Ovary (tissue), 9 donors: ENCODE measurements around the gene CLDN7. TPM values are rescaled to one million over a fixed set of nuclear protein-coding genes. Genes with fewer than 3 reads are reported as not detected.

Source experiments
- DNase-seq, 5 donors: peaks; one replicate each; pipeline ENCODE4 v3.0.0-alpha.2; 2019 to 2020
- H3K27ac ChIP-seq, 2 donors: fragments of 200-600 bp; one replicate each; pipeline versions ENCODE4 v1.5.1 to v1.8.0; 2019 to 2022
- H3K27me3 ChIP-seq: fragments of 200-600 bp; one replicate; pipeline ENCODE4 v1.8.0; 2022
- H3K36me3 ChIP-seq: fragments of 200-600 bp; sonication (generic); one replicate; pipeline ENCODE4 v1.5.1; 2019
- H3K4me1 ChIP-seq: one replicate; pipeline ENCODE4 v1.8.1; 2013; ENCODE audit warnings: mild to moderate bottlenecking, moderate library complexity; ENCODE audit not compliant: insufficient read depth
- H3K4me3 ChIP-seq: fragments of 200-600 bp; sonication (generic); one replicate; pipeline ENCODE4 v1.5.1; 2017
- H3K9me3 ChIP-seq, 2 donors: fragments of 200-600 bp in 1 of 2; sonication (generic) in 1 of 2; one replicate each; pipeline versions ENCODE4 v1.5.1 to v1.8.1; 2013 to 2019; ENCODE audit warnings: mild to moderate bottlenecking in 1 of 2, moderate library complexity in 1 of 2
- CTCF ChIP-seq, 3 donors: fragments of 450-650 bp in 2 of 3; fragments of 200-600 bp in 1 of 3; IDR thresholded peaks; one replicate each; pipeline versions ENCODE4 v1.5.1 to v1.8.0; 2016 to 2022; ENCODE audit warnings: antibody characterized with exemption in 3 of 3, mild to moderate bottlenecking in 1 of 3
- EP300 ChIP-seq: sonication (generic); formaldehyde crosslinking; IDR thresholded peaks from one replicate; pipeline ENCODE4 v1.6.1; 2017; ENCODE audit warnings: antibody characterized with exemption
- POLR2A ChIP-seq: fragments of 450-650 bp; IDR thresholded peaks from one replicate; pipeline ENCODE4 v1.6.1; 2017; ENCODE audit warnings: antibody characterized with exemption, mild to moderate bottlenecking, moderate library complexity
- WGBS, 3 donors: extraction: QIAGEN DNeasy Blood & Tissue Kit in 1 of 3; methylation state at CpG; one replicate each; pipeline versions ENCODE4 v1.1.5 to v1.1.7; 2013 to 2017; 5-methylcytosine and 5-hydroxymethylcytosine counted together
- intact Hi-C, 4 donors: fragments of 100-400 bp; cut with DNase I; formaldehyde crosslinking; loops; one replicate each; pipeline versions ENCODE4 v1.11.0 to v1.15.1; 2022 to 2023
- polyA plus RNA-seq, 2 donors: library from polyadenylated mRNA; stranded (reverse); fragments of 200-250 nt in 1 of 2; fragments of 350-450 nt in 1 of 2; fragmentation: Illumina TruSeq in 1 of 2; extraction: RNeasy Lipid Tissue Mini Kit (QIAGEN cat#74804) in 1 of 2; gene quantifications; one replicate each; pipeline ENCODE4 v1.2.3, GENCODE V29; 2013 to 2014
- total RNA-seq, 7 donors: library from RNA; depleted of rRNA in 2 of 7; stranded (reverse); fragments of >200 nt in 2 of 7; fragmentation: NEBNext Ultra II Directional in 3 of 7; extraction: Animal tissue kit (Norgen Biotek cat#: 25700) in 3 of 7; gene quantifications; one replicate each; pipeline versions ENCODE4 v1.1.0 to v1.2.4, GENCODE V29; 2016 to 2023
- donor health status: DM: no; HTN: no; CAD: no; lungs with moderate emphysema.
- donor health status: DM: no; HTN: no; CAD: no.
- donor health status: Bipolar disorder and iron deficiency.
- donor health status: DM: yes; HTN: yes; CAD: no.
- donor health status: DM: no; HTN: no; CAD: no.
- donor health status: DM: yes; HTN: yes; CAD: no.

CLDN7 gene
- total and polyA plus RNA-seq, 9 donors, result 0.27 to 102 (median 4.7) TPM; not detected in 1

DNA sequence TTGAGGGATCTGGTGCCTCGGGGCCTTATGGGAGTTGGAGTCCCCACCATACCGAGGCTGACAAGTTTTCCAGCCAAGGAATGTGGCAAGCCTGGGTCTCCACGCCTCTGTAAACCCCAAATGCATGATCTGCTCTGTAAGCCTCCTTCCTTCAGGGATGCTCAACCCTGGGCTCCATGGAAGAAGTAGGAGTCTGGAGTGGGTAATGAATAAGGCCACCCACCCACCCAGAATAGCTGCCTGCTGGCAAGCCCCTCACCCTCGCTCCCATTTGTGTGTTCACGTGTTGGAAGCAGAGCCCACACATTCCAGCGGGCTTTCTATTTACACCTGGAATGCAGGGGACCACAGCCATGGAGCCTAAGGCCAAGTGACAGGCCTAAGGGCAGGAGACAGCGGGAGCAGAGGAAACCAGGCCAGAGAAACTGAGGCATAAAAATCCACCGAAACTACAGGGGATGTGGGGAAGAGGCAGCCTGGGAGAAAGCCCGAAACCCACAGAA lies 47.1 kb downstream of the CLDN7 start:
- Histone ChIP-seq H3K36me3 (no peaks in the 10 kb centered on the region), H3K27ac (peak overlapping the region in 1 of 2 donors; percentile 50), H3K4me3 (peak overlapping the region; percentile 56), H3K4me1 (peaks cover 20% of the 10 kb centered on the region), H3K9me3 (no peaks in the 10 kb centered on the region), H3K27me3 (no peaks in the 10 kb centered on the region)
- intact Hi-C loops, result no loop called here
- TF ChIP-seq POLR2A, result no peak
- TF ChIP-seq CTCF (IDR thresholded peaks at IDR 0.05), result peak in 1 of 3 donors; percentile 0
- TF ChIP-seq EP300, result no peak
- 7 to 11% (median 8%) methylated on average over 9 of the region's 9 CpGs for WGBS, 3 donors
- DNase-seq, result no peak

DNA sequence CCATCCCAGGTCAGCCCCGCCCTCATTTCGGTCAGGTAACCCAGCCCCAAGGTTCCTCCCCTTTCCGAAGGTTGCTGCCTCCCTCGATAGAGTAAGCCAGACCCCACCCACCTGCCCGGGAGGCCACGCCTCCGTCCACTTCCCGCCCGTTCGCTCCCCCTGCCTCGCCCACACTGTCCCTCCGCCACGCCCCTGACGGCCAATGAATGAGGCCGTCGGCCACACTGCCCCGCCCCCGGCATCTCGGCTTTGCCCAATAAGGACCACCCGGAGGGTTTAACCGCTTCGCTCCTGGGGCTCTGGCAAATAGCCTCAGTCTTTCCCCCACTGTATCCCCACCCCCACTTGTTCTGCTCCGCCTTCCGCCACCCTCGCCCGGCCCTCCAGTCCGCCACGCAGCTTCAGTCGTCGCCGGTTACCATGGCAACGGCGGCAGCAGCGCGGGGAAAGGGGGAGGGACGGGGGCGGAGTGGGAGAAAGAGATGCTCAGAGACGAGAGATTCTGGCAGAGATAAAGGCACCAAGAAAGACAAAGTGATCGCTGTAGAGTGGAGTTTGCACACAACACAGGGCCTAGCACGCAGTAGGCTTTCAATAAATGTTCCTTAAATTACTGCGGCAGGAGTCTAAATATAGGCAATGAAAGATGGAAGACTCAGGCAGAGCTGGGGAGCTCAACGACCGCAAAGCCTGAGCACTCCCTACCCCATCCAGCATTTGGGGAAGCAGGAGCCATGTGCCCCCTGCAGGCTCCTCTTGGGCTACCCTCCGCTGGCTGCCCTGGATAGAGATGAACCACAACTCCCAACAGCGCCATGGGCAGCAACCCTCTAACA lies 47.8 kb downstream of the CLDN7 start:
- 0 to 1% (median 1%) methylated on average over 40 to 45 of the region's 45 CpGs for WGBS, 3 donors
- peaks cover 20% of the 10 kb centered on the region for H3K4me1 ChIP-seq

DNA sequence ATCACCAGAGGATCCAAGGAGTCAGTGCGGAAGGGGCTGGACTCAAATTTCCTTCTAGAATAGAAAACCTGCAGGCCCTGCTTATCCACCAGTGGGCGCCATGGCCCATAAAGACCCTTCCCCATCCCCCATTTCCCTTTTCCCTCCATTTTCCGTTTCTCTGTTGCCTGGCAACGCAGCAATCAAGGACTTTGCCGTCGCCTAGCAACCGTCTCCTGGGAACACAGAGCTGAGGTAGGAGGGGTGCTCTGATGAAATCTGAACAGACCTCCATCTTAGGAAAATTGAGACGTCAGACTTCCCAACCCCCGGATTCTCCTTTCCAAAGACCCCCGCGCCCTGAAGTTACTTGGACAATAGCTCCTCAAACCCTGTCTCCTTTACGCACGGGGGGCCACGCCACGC lies 48.4 kb downstream of the CLDN7 start:
- peaks cover 16% of the 10 kb centered on the region for H3K4me1 ChIP-seq
- whole genome bisulfite sequencing, 3 donors, result 4 to 5% (median 4%) methylated on average over 15 of the region's 15 CpGs
- H3K27ac ChIP-seq, result peak overlapping the region in 1 of 2 donors; percentile 54

More for the DNA sequence above, 47.8 kb downstream of the CLDN7 start:
- peak; percentile 98 to 99 (median 99) for DNase-seq
- TF ChIP-seq EP300 (peak; percentile 14), CTCF (IDR thresholded peaks at IDR 0.05) (peak in 2 of 3 donors; percentile 53 to 57), POLR2A (no peak)
- peak overlapping the region; percentile 56 for H3K4me3 ChIP-seq
- H3K9me3 ChIP-seq, result no peaks in the 10 kb centered on the region
- intact Hi-C loops, result no loop called here
- H3K27me3 ChIP-seq, result no peaks in the 10 kb centered on the region
- peak overlapping the region in 1 of 2 donors; percentile 54 for H3K27ac ChIP-seq
- no peaks in the 10 kb centered on the region for H3K36me3 ChIP-seq

More for the DNA sequence above, 48.4 kb downstream of the CLDN7 start:
- no peak for TF ChIP-seq EP300
- peak in 1 of 3 donors; percentile 43 for TF ChIP-seq CTCF (IDR thresholded peaks at IDR 0.05)
- peak; percentile 28 for TF ChIP-seq POLR2A
- no peaks in the 10 kb centered on the region for H3K36me3 ChIP-seq
- intact Hi-C loops, result no loop called here
- peak overlapping the region; percentile 56 for H3K4me3 ChIP-seq
- peak in 3 of 5 donors; percentile 75 to 93 (median 85) for DNase-seq
- no peaks in the 10 kb centered on the region for H3K9me3 ChIP-seq
- H3K27me3 ChIP-seq, result no peaks in the 10 kb centered on the region
